WTC11 (cell line): ENCODE data around the gene MAPK8IP2. TPM values are rescaled to one million over a fixed set of nuclear protein-coding genes. Genes with fewer than 3 reads are reported as not detected.

Experiments used
- ATAC-seq: fragments of 200-7000 bp; cut with Tn5 transposase; 2 replicates; pipeline ENCODE4 v1.10.0; 2021; ENCODE audit warnings: mild to moderate bottlenecking, moderate library complexity
- CTCF ChIA-PET: fragments of 300-600 bp; sonication (Branson Sonifier 250); formaldehyde crosslinking; loops from one replicate; lab custom pipeline; 2021; ENCODE audit warnings: antibody characterized with exemption; lab: Charles Lee
- POLR2A ChIA-PET: fragments of 350-600 bp; sonication (Branson Sonifier 250); formaldehyde crosslinking; loops from one replicate; lab custom pipeline; 2021; ENCODE audit warnings: antibody characterized with exemption; lab: Charles Lee
- DNase-seq: peaks from one replicate; pipeline ENCODE4 v3.0.0; 2021; ENCODE audit warnings: low spot score
- H3K27ac Mint-ChIP-seq: 2 replicates; pipeline ENCODE4 v1.8.0; 2021; ENCODE audit warnings: mixed read lengths
- H3K27me3 Mint-ChIP-seq: 2 replicates; pipeline ENCODE4 v1.8.0; 2021; ENCODE audit warnings: low read depth, mild to moderate bottlenecking, moderate library complexity, mixed read lengths
- H3K36me3 Mint-ChIP-seq: 2 replicates; pipeline ENCODE4 v1.8.0; 2021; ENCODE audit warnings: mixed read lengths
- H3K4me1 Mint-ChIP-seq: 2 replicates; pipeline ENCODE4 v1.8.0; 2022; ENCODE audit warnings: mixed read lengths
- H3K4me3 Mint-ChIP-seq: 2 replicates; pipeline ENCODE4 v1.8.0; 2021; ENCODE audit warnings: mild to moderate bottlenecking, moderate library complexity, mixed read lengths
- H3K9me3 Mint-ChIP-seq: 2 replicates; pipeline ENCODE4 v1.8.0; 2021; ENCODE audit warnings: mixed read lengths
- ATF1 ChIP-seq: sonication (generic); formaldehyde crosslinking; IDR thresholded peaks from 2 replicates; pipeline ENCODE4 v1.8.1; 2023; ENCODE audit warnings: mild to moderate bottlenecking, moderate library complexity, missing genetic modification reagents
- CREB1 ChIP-seq: sonication (generic); formaldehyde crosslinking; IDR thresholded peaks from 2 replicates; pipeline ENCODE4 v1.8.0; 2023; ENCODE audit warnings: mild to moderate bottlenecking, missing genetic modification reagents
- ETV6 ChIP-seq: sonication (generic); formaldehyde crosslinking; IDR thresholded peaks from 2 replicates; pipeline ENCODE4 v1.8.1; 2022; ENCODE audit warnings: mild to moderate bottlenecking, missing genetic modification reagents
- FOXP1 ChIP-seq: sonication (generic); formaldehyde crosslinking; IDR thresholded peaks from 2 replicates; pipeline ENCODE4 v1.8.0; 2022; ENCODE audit warnings: missing genetic modification reagents, mild to moderate bottlenecking, moderate library complexity, borderline replicate concordance
- GABPB1 ChIP-seq: sonication (generic); formaldehyde crosslinking; IDR thresholded peaks from 2 replicates; pipeline ENCODE4 v1.8.1; 2023; ENCODE audit warnings: mild to moderate bottlenecking, missing genetic modification reagents
- GTF2I ChIP-seq: fragments of 250-450 bp; sonication (Bioruptor Pico); conservative IDR thresholded peaks from 2 replicates; pipeline ENCODE4 v1.4.0; 2021; ENCODE audit warnings: mild to moderate bottlenecking
- HMGA2 ChIP-seq: fragments of 250-450 bp; sonication (Bioruptor Pico); IDR thresholded peaks from 2 replicates; pipeline ENCODE4 v1.4.0; 2021; ENCODE audit warnings: mild to moderate bottlenecking, moderate library complexity
- JUN ChIP-seq: sonication (generic); formaldehyde crosslinking; IDR thresholded peaks from 2 replicates; pipeline ENCODE4 v1.8.0; 2023; ENCODE audit warnings: mild to moderate bottlenecking, missing genetic modification reagents
- NFYB ChIP-seq: sonication (generic); formaldehyde crosslinking; conservative IDR thresholded peaks from 2 replicates; pipeline ENCODE4 v1.8.0; 2022; ENCODE audit warnings: low read depth, missing genetic modification reagents
- SMAD4 ChIP-seq: sonication (generic); formaldehyde crosslinking; IDR thresholded peaks from 2 replicates; pipeline ENCODE4 v1.8.0; 2022; ENCODE audit warnings: mild to moderate bottlenecking, missing genetic modification reagents
- TEAD1 ChIP-seq: sonication (generic); formaldehyde crosslinking; IDR thresholded peaks from 2 replicates; pipeline ENCODE4 v1.8.0; 2022; ENCODE audit warnings: mild to moderate bottlenecking, missing genetic modification reagents
- TEAD4 ChIP-seq: sonication (generic); formaldehyde crosslinking; IDR thresholded peaks from 2 replicates; pipeline ENCODE4 v1.8.0; 2022; ENCODE audit warnings: mild to moderate bottlenecking, missing genetic modification reagents
- TP53 ChIP-seq: sonication (generic); formaldehyde crosslinking; IDR thresholded peaks from 2 replicates; pipeline ENCODE4 v1.8.1; 2023; ENCODE audit warnings: mild to moderate bottlenecking, missing genetic modification reagents
- ZNF138 ChIP-seq: sonication (generic); formaldehyde crosslinking; conservative IDR thresholded peaks from 2 replicates; pipeline ENCODE4 v1.8.1; 2022; ENCODE audit warnings: mild to moderate bottlenecking, moderate library complexity, missing genetic modification reagents
- ZNF219 ChIP-seq: sonication (generic); formaldehyde crosslinking; IDR thresholded peaks from 2 replicates; pipeline ENCODE4 v1.8.0; 2023; ENCODE audit warnings: missing genetic modification reagents, mild to moderate bottlenecking, borderline replicate concordance
- ZNF232 ChIP-seq: sonication (generic); formaldehyde crosslinking; IDR thresholded peaks from 2 replicates; pipeline ENCODE4 v1.8.0; 2022; ENCODE audit warnings: mild to moderate bottlenecking, missing genetic modification reagents
- ZNF263 ChIP-seq: sonication (generic); formaldehyde crosslinking; IDR thresholded peaks from 2 replicates; pipeline ENCODE4 v1.8.1; 2022; ENCODE audit warnings: low read depth, mild to moderate bottlenecking, moderate library complexity, missing genetic modification reagents
- total RNA-seq: library from RNA; stranded (reverse); gene quantifications from 3 replicates; pipeline ENCODE4 v1.2.3, GENCODE V29; 2021
- TF ChIP-seq, protein P1 (sequence below): fragments of 250-450 bp; sonication (Bioruptor Pico); IDR thresholded peaks from 2 replicates; pipeline ENCODE4 v1.9.0; 2021; ENCODE audit warnings: moderate library complexity, mild to moderate bottlenecking, inconsistent platforms, borderline replicate concordance
- TF ChIP-seq, protein P2 (sequence below): sonication (generic); formaldehyde crosslinking; IDR thresholded peaks from 2 replicates; pipeline ENCODE4 v1.8.0; 2023; ENCODE audit warnings: missing genetic modification reagents, mild to moderate bottlenecking, borderline replicate concordance
- TF ChIP-seq, protein P3 (sequence below): sonication (generic); formaldehyde crosslinking; IDR thresholded peaks from 2 replicates; pipeline ENCODE4 v1.8.0; 2023; ENCODE audit warnings: mild to moderate bottlenecking, missing genetic modification reagents
- TF ChIP-seq, protein P4 (sequence below): fragments of 250-450 bp; sonication (Bioruptor Pico); IDR thresholded peaks from 2 replicates; pipeline ENCODE4 v1.9.0; 2021; ENCODE audit warnings: mild to moderate bottlenecking

The MAPK8IP2 gene
- total RNA-seq, 1 experiment from 2014 or later = 4.9 TPM

DNA sequence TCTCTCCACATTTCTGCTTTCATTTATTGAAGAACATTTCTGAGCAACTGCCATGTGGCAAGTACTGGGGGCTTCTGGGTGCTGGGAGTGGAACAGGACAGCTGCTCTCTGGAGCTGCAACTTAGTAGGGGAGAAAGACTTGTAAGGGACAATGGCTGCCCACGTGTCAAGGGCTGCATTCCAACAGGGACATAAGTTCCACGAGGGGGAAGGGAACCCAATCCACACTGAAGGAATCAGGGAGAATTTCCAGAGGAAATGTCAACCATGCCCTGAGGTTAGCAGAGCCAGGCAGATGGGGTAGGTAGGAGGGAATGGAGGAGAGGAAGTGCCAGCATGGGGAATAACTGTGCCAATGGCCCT is 1.7 kb downstream of the MAPK8IP2 start:
- peak overlapping the region; percentile 59 for H3K4me3 Mint-ChIP-seq
- POLR2A ChIA-PET = interaction anchor here (1.2 kb wide), 1 partner anchor 20 kb away, joined by 4 read pairs; the partner anchor contains the start of gene CHKB
- TF ChIP-seq TEAD1 (no peak), ZNF232 (CRISPR knock-in tag) (no peak), ZNF263 (CRISPR knock-in tag) (no peak), CREB1 (CRISPR knock-in tag) (no peak), FOXP1 (CRISPR knock-in tag) (no peak), ATF1 (CRISPR knock-in tag) (no peak), ETV6 (CRISPR knock-in tag) (no peak), ZNF219 (CRISPR knock-in tag) (no peak), GABPB1 (CRISPR knock-in tag) (no peak), JUN (CRISPR knock-in tag) (no peak), NFYB (CRISPR knock-in tag) (no peak), TP53 (CRISPR knock-in tag) (no peak), SMAD4 (CRISPR knock-in tag) (no peak)
- TF ChIP-seq, protein P1, sequence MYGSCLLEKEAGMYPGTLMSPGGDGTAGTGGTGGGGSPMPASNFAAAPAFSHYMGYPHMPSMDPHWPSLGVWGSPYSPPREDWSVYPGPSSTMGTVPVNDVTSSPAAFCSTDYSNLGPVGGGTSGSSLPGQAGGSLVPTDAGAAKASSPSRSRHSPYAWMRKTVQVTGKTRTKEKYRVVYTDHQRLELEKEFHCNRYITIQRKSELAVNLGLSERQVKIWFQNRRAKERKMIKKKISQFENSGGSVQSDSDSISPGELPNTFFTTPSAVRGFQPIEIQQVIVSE (CRISPR knock-in tag) = no peak
- TF ChIP-seq, protein P2, sequence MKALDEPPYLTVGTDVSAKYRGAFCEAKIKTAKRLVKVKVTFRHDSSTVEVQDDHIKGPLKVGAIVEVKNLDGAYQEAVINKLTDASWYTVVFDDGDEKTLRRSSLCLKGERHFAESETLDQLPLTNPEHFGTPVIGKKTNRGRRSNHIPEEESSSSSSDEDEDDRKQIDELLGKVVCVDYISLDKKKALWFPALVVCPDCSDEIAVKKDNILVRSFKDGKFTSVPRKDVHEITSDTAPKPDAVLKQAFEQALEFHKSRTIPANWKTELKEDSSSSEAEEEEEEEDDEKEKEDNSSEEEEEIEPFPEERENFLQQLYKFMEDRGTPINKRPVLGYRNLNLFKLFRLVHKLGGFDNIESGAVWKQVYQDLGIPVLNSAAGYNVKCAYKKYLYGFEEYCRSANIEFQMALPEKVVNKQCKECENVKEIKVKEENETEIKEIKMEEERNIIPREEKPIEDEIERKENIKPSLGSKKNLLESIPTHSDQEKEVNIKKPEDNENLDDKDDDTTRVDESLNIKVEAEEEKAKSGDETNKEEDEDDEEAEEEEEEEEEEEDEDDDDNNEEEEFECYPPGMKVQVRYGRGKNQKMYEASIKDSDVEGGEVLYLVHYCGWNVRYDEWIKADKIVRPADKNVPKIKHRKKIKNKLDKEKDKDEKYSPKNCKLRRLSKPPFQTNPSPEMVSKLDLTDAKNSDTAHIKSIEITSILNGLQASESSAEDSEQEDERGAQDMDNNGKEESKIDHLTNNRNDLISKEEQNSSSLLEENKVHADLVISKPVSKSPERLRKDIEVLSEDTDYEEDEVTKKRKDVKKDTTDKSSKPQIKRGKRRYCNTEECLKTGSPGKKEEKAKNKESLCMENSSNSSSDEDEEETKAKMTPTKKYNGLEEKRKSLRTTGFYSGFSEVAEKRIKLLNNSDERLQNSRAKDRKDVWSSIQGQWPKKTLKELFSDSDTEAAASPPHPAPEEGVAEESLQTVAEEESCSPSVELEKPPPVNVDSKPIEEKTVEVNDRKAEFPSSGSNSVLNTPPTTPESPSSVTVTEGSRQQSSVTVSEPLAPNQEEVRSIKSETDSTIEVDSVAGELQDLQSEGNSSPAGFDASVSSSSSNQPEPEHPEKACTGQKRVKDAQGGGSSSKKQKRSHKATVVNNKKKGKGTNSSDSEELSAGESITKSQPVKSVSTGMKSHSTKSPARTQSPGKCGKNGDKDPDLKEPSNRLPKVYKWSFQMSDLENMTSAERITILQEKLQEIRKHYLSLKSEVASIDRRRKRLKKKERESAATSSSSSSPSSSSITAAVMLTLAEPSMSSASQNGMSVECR = no peak
- TF ChIP-seq, protein P3, sequence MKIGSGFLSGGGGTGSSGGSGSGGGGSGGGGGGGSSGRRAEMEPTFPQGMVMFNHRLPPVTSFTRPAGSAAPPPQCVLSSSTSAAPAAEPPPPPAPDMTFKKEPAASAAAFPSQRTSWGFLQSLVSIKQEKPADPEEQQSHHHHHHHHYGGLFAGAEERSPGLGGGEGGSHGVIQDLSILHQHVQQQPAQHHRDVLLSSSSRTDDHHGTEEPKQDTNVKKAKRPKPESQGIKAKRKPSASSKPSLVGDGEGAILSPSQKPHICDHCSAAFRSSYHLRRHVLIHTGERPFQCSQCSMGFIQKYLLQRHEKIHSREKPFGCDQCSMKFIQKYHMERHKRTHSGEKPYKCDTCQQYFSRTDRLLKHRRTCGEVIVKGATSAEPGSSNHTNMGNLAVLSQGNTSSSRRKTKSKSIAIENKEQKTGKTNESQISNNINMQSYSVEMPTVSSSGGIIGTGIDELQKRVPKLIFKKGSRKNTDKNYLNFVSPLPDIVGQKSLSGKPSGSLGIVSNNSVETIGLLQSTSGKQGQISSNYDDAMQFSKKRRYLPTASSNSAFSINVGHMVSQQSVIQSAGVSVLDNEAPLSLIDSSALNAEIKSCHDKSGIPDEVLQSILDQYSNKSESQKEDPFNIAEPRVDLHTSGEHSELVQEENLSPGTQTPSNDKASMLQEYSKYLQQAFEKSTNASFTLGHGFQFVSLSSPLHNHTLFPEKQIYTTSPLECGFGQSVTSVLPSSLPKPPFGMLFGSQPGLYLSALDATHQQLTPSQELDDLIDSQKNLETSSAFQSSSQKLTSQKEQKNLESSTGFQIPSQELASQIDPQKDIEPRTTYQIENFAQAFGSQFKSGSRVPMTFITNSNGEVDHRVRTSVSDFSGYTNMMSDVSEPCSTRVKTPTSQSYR (CRISPR knock-in tag) = no peak
- no peaks in the 10 kb centered on the region for H3K9me3 Mint-ChIP-seq
- H3K27me3 Mint-ChIP-seq = peaks cover 58% of the 10 kb centered on the region
- H3K4me1 Mint-ChIP-seq = peaks cover 12% of the 10 kb centered on the region; the same call in 1 of the 2 replicates
- H3K27ac Mint-ChIP-seq = no peak overlapping the region
- DNase-seq (no peak), ATAC-seq (no peak)
- CTCF ChIA-PET = interaction anchor here (0.6 to 1.8 kb wide), 8 partner anchors 18 to 326 kb away, joined by 3 to 9 read pairs (median 4); partner anchors contain the start of gene SYCE3
- H3K36me3 Mint-ChIP-seq = no peaks in the 10 kb centered on the region

DNA sequence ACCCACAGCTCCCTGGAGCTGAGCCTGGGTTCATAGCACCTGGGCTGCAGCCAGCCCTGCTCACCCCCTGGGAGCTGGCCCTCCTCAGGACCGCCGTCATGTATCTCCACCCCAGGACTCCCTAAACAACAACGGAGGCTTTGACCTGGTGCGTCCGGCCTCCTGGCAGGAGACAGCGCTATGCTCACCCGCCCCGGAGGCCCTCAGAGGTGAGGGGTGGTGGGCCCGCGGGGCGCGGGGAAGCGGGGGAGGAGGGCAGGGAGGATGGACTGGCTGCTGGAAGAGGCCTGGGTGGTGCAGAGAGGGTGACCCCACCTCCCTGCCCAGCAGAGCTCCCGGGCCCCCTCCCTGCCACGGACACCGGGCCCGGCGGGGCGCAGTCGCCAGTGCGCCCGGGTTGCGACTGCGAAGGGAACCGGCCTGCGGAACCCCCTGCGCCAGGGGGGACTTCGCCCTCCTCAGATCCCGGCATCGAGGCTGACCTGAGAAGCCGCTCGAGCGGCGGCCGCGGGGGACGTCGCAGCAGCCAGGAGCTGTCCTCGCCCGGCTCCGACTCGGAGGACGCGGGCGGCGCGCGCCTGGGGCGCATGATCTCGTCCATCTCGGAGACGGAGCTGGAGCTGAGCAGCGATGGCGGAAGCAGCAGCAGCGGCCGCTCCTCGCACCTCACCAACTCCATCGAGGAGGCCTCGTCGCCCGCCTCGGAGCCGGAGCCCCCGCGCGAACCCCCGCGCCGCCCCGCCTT is 3.1 kb downstream of the MAPK8IP2 start:
- Mint-ChIP-seq H3K9me3 (no peaks in the 10 kb centered on the region), H3K36me3 (no peaks in the 10 kb centered on the region), H3K4me1 (peaks cover 12% of the 10 kb centered on the region; the same call in 1 of the 2 replicates), H3K27me3 (peaks cover 45% of the 10 kb centered on the region), H3K27ac (no peak overlapping the region), H3K4me3 (no peak overlapping the region)
- POLR2A ChIA-PET = no interaction called here
- CTCF ChIA-PET = interaction anchor here (1.1 to 1.7 kb wide), 4 partner anchors 23 to 171 kb away, joined by 3 to 5 read pairs (median 4); partner anchors contain the start of gene SYCE3
- ATAC-seq (no peak), DNase-seq (no peak)
- TF ChIP-seq GTF2I (CRISPR knock-in tag) (no peak), TEAD4 (CRISPR knock-in tag) (no peak), JUN (CRISPR knock-in tag) (no peak), SMAD4 (CRISPR knock-in tag) (no peak), ZNF138 (CRISPR knock-in tag) (no peak), ZNF219 (CRISPR knock-in tag) (no peak), HMGA2 (CRISPR knock-in tag) (no peak)
- TF ChIP-seq, protein P4, sequence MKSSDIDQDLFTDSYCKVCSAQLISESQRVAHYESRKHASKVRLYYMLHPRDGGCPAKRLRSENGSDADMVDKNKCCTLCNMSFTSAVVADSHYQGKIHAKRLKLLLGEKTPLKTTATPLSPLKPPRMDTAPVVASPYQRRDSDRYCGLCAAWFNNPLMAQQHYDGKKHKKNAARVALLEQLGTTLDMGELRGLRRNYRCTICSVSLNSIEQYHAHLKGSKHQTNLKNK (CRISPR knock-in tag) = no peak
- TF ChIP-seq, protein P2 = no peak
